HepG2 (cell line): ENCODE measurements around the gene RBM28. TPM values are rescaled to one million over a fixed set of nuclear protein-coding genes. Genes with fewer than 3 reads are reported as not detected.
A peak's percentile ranks its signal among the peaks of the same experiment; 100 is the strongest.

Experiments used
- ATF7 ChIP-seq, 2 experiments: fragments of 450-650 bp in 1 of 2; sonication (generic) in 1 of 2; formaldehyde crosslinking in 1 of 2; IDR thresholded peaks; 2 replicates each; pipeline versions ENCODE4 v1.4.0 to v1.6.1; 2016 to 2020; ENCODE audit warnings: antibody characterized with exemption in 1 of 2, mild to moderate bottlenecking in 1 of 2, missing genetic modification reagents in 1 of 2
- CHD2 ChIP-seq: IDR thresholded peaks from 2 replicates; pipeline ENCODE4 v1.6.1; 2011; ENCODE audit warnings: low read depth, low read length, improper control_type of control experiment
- DR1 ChIP-seq: sonication (generic); formaldehyde crosslinking; IDR thresholded peaks from 2 replicates; pipeline ENCODE4 v1.8.0; 2021; ENCODE audit warnings: mild to moderate bottlenecking, missing genetic modification reagents, inconsistent platforms
- ELF3 ChIP-seq: IDR thresholded peaks from 2 replicates; pipeline ENCODE4 v1.6.1; 2016; ENCODE audit warnings: missing genetic modification reagents, missing compliant biosample characterization
- IRF9 ChIP-seq: sonication (generic); formaldehyde crosslinking; IDR thresholded peaks from 2 replicates; pipeline ENCODE4 v1.8.0; 2022; ENCODE audit warnings: missing genetic modification reagents, mild to moderate bottlenecking, borderline replicate concordance
- MNT ChIP-seq: fragments of 450-650 bp; IDR thresholded peaks from 2 replicates; pipeline ENCODE4 v1.6.1; 2016
- PRDM10 ChIP-seq: sonication (generic); formaldehyde crosslinking; IDR thresholded peaks from 2 replicates; pipeline ENCODE4 v1.4.0; 2020; ENCODE audit warnings: low read depth, missing genetic modification reagents
- SNAI1 ChIP-seq: sonication (generic); formaldehyde crosslinking; IDR thresholded peaks from 2 replicates; pipeline ENCODE4 v1.5.0; 2020; ENCODE audit warnings: mild to moderate bottlenecking, missing genetic modification reagents, borderline replicate concordance
- TBP ChIP-seq: sonication (generic); formaldehyde crosslinking; IDR thresholded peaks from 2 replicates; pipeline ENCODE4 v1.5.0; 2020; ENCODE audit warnings: missing genetic modification reagents
- ZBTB4 ChIP-seq: sonication (generic); formaldehyde crosslinking; IDR thresholded peaks from 2 replicates; pipeline ENCODE4 v1.4.0; 2020; ENCODE audit warnings: missing genetic modification reagents, mild to moderate bottlenecking, borderline replicate concordance
- ZFP90 ChIP-seq: sonication (generic); formaldehyde crosslinking; IDR thresholded peaks from 2 replicates; pipeline ENCODE4 v1.8.0; 2022; ENCODE audit warnings: missing genetic modification reagents, mild to moderate bottlenecking, inconsistent platforms, borderline replicate concordance
- ZNF317 ChIP-seq: sonication (generic); formaldehyde crosslinking; IDR thresholded peaks from 2 replicates; pipeline ENCODE4 v1.5.0; 2020; ENCODE audit warnings: mild to moderate bottlenecking, missing genetic modification reagents
- ZNF530 ChIP-seq: sonication (generic); formaldehyde crosslinking; IDR thresholded peaks from 2 replicates; pipeline ENCODE4 v1.5.0; 2020; ENCODE audit warnings: low read depth, mild to moderate bottlenecking, missing genetic modification reagents
- ZNF557 ChIP-seq: sonication (generic); formaldehyde crosslinking; IDR thresholded peaks from 2 replicates; pipeline ENCODE4 v1.4.0; 2020; ENCODE audit warnings: missing genetic modification reagents
- ZNF691 ChIP-seq: sonication (generic); formaldehyde crosslinking; IDR thresholded peaks from 2 replicates; pipeline ENCODE4 v1.4.0; 2020; ENCODE audit warnings: missing genetic modification reagents, low read depth, mild to moderate bottlenecking, borderline replicate concordance
- polyA plus RNA-seq, 8 experiments: library from polyadenylated mRNA; depleted of rRNA in 3 of 8; stranded (reverse) in 7 of 8; unstranded in 1 of 8; fragments of >200 nt; fragmentation: Illumina TruSeq in 4 of 8; extraction: Trizol in 4 of 8; gene quantifications; 2 replicates each; pipeline versions ENCODE4 v1.2.1 to v1.2.3, GENCODE V29; 2011 to 2016; ENCODE audit warnings: low read depth in 4 of 8, missing spikeins in 1 of 8, mixed read lengths in 1 of 8; ENCODE audit not compliant: insufficient read depth in 1 of 8
- total RNA-seq, 5 experiments: library from RNA; depleted of rRNA; stranded (reverse); fragments of >200 nt; fragmentation: Illumina TruSeq; extraction: Trizol; gene quantifications; 2 replicates each; pipeline ENCODE4 v1.2.3, GENCODE V29; 2016; ENCODE audit warnings: low read depth in 1 of 5

Gene RBM28
- total and polyA plus RNA-seq, 2 of the 13 experiments (the other 11 are each of a cell fraction or from before 2014, with no cell fraction given): 20.5 to 49.0 TPM

GRCh38 chr7:128343554-128344430 lies at the start of gene RBM28 (continued):
- TF ChIP-seq SNAI1 (CRISPR knock-in tag): 0 out of 2 replicates have a peak, but pooled peaks have one; percentile 58
- no peak for TF ChIP-seq ZNF530 (CRISPR knock-in tag)
- TF ChIP-seq ATF7 (IDR thresholded peaks at IDR 0.05): no peak
- peak; percentile 87 for TF ChIP-seq ATF7 (CRISPR knock-in tag; IDR thresholded peaks at IDR 0.05)
- peak; percentile 73 for TF ChIP-seq MNT
- peak; percentile 96; the same call in 1 of the 2 replicates for TF ChIP-seq ZFP90
- peak; percentile 90 for TF ChIP-seq DR1 (CRISPR knock-in tag)
- peak; percentile 95; the same call in 1 of the 2 replicates for TF ChIP-seq ZBTB4 (CRISPR knock-in tag)
- TF ChIP-seq PRDM10 (CRISPR knock-in tag): peak; percentile 86; the same call in 1 of the 2 replicates
- peak; percentile 97 for TF ChIP-seq IRF9 (CRISPR knock-in tag)
- TF ChIP-seq CHD2: no peak
- peak; percentile 86 for TF ChIP-seq ZNF317 (CRISPR knock-in tag)
- TF ChIP-seq ZNF691: peak; percentile 89; the same call in 1 of the 2 replicates
- TF ChIP-seq ELF3 (CRISPR knock-in tag): peak; percentile 95
- peak; percentile 96 for TF ChIP-seq ZNF557 (CRISPR knock-in tag)
- no peak for TF ChIP-seq TBP (CRISPR knock-in tag)
